ENCODE data around the gene LIMCH1.

The LIMCH1 gene

DNA sequence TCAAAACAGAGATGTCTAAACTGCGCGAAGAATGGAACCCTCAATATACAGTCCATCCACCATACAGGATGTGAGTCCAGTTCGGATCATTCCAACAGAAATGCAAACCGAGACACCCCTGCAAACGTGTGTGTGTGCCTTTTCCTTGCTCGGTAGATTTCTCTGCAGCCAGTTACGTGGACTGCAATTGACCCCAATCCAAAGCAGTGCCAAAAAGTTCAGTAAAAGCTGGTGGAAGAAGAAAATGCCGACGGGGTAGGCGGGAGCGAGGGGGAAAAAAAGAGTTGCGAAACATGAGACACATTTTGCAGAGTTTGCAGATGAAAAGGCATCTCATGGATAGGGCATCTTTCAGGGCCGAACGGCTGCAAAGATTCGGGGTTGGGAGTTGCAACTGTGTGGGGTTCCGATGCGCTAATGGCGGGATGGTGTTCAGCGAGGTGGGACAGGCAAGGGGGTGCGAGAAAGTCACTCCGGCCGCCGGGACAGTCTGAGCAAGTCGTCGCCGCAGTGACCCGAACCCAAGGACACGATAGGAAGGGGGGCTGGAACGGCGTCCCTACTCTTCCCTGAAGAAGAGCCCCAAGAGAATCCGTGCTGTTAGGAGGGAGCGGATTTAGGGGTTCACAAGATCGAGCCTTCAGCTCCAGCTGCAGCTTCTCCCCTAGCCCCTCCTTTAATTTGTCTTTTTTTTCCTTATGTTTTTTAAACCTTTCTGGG lies 206.8 kb downstream of the LIMCH1 start:
- no peak for DNase-seq

DNA sequence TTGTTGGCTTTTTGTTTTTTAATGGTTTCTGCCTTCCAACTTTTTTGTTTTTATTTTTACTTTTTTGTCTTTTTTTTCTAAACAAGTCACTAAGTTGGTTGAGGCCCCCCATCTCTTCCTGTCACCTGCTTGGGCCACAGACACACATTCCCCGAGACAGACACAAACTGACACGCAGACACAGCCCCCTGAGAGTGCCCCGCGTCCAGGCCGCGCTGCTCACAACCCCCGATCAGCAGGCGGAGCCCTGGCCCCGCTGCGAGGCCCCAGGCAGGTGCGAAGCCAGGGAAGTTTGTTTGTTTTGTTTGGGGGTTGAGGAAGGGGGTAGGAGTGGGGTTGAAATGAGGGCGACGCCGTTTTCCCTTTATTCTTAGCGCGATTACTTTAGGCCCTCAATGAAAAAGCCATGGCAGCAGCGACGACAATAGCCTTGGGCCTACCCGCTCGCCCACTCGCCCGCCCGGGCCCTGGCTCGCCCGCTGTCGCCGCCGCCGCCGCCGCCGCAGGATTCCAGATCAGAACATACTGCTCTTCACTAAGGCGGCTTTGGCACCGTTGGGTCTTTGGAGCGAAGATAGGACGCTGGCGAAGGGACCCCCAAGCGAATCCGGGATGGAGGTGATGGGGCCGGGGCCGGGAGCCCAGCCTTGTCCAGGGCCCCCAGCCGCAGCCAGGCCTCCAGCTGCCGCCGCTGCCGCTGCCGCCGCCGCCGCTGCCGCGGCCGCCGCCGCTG lies 207.5 kb downstream of the LIMCH1 start:
- no peak for DNase-seq

DNA sequence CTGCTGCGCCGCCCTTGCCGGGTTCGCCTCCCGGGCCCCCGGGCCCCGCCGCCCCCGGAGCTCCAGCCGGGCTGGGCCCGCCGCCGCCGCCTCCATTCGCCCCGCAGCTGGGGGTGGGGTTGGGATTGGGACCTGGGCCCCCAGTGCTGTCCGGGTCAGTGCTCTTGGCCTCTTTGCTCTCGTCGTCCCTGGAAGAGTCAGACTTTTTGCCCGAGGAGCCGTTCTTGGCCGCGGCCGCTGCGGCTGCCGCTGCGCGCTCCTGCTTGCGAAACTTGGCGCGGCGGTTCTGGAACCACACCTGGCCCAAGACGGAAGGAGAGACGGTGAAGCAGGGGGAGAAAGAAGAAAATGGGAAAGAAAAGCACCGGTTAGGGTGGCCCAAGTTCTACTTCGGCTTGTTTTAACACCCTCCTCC lies 208.1 kb downstream of the LIMCH1 start:
- no peak for DNase-seq

DNA sequence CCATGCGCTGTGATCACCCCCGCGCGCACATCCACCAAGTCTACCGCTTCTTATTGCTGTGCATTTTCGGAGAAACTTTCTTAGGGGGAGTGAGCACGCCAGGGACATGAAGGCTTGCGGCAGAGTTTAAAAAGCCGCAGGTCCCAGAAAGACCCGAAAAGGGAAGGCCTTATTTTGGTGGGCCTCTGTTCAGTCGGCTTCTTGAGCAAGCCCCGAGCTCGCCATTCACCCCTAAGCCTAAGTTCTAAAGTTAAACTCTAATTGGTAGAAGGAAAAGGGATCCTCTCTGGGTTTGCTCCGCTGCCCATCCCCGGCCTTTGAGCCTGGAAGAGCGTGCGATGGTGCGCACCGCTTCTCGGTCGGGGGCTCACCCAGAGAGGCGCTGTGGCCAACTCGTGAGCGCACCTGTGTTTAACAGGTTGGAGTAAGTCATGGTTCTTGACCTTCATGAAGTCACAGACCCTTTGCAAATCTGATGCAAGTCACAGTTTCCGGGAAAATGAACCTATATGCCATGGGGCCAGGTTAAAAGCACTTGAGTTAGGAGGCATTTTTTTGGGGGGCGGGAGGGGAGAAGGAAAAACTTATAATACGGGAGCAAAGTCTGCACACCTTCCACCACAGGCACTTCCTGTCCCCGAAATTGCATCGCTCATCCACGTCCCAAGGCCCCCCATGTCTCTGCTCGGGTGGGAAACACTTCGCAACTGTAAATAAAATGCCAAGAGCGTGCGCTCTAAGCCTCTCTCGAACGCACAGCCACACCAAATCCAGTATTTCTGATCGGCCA lies 208.7 kb downstream of the LIMCH1 start:
- no peak for DNase-seq

DNA sequence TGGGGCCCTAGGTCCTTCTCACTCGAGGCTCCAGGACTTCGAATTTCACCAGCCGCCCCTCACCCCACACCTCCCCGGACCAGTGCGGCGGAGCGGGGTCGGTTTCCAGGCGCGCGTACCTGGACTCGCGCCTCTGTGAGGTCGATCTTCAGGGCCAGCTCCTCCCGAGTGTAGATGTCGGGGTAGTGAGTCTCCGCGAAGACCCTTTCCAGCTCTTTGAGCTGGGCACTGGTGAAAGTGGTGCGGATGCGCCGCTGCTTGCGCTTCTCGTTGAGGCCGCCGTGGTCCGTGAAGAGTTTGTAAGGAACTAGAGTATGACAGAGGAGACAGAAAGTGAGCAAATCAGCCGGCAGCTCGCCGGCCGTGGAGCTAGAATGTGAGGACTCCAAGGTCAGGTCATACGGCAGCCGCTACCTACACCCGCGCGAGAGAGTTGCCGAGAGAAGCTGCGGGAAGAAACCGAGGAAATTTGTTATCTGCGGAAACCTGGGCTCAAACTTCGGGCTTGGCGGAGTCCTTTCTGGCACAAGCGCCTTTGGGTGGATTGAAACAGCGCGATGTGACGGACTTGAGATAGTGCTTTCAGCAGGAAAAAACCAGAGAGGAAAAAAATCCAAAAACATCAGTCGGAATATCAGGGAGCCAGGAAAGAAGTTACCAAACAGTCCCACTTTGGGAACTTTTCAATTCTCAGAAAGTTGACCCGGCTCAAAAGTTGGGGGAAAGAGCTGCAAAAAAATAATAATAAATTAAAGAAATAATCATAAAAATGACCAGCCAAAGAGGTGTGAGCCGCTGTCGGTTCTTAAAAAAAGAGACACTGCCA lies 209.5 kb downstream of the LIMCH1 start:
- DNase-seq, result no peak

DNA sequence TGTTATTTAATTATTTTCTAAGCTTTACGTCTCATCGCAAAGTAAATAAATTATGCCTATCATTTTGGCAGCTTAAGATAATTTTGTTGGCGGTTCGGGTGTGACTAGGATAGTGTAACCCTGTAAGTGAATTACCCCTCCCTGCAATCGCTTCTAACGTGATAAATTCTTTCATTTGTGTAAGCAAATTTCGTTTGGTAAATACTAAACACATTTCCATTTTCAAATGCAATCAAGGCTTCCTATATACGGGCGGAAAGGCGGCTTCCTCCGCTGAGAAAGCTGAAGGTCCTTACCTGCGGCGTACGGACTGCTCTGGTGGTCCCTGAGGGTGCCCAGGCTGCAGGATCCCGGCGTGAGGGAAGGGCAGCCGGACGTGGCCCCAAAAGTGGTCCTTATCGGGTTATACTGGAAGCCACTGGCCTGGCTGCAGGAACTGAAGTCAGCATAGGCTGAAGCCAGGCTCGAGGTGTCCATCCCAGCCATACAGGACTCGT lies 210.2 kb downstream of the LIMCH1 start:
- DNase-seq, result no peak

DNA sequence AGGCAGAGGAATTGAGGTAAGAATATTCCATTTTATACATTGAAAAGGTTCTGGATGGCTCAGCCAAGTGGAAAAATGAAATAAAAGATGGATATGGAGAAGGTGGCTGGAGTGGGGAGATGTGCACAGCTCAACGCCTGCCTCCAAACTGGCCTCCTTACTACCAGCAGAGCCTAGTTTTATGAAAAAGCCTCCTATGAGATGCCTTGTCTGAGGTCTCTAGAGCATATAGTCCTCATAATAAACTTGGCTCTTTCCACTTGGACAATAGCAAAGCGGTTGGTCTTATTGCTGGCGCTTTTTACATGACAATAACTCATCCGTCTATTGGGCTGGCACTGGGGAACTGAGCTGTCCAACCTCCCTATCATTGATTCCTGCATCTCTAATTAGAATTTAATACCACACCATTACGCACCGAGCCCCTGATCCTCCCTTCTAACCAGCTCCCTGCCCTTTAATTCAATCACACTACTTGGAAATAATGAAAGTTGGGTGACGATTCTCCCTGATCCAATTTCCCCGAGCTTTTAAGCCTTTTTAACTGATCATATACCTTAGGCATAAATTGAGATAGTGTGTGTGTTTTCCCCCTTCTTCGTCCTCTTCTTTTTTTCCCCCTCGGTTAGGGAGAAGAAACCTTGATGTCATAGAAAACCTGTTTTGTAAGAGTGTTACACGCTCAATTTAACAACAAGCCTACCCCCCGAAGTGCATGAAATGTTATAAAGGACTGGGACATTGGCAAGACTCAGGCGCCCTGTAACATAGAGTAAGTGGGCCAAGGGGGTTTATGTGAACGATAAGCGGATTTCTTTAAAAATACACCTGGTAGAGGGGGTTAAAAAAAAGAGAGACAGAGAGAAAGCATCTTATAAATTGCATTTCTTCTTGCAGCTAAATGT lies 210.9 kb downstream of the LIMCH1 start, which contains the start of gene PHOX2B:
Gene PHOX2B, minus strand, starts transcription at position 155 of the 905 bp plus-strand sequence. Its CDS starts 115 bp downstream, at position 40.
- DNase-seq, result no peak

DNA sequence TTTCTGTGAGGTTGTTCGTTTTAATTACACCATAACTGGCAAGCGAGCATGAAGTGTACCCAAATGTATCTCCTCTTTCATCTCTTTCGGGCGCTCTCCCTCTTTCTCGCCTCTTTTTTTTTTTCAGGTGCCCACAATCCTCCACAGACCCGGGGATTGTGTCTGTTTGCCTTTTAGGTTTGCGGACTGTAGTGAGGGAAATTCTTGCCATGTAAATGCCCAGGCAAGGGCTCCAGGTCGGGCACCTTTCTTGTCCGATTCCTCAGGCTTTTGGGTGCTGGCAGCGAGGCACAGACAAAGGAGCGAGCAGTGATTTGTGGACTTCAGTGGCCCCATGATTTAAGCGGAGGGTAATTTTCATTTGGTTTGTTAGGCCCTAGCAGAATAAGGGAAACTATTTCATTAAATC lies 211.7 kb downstream of the LIMCH1 start:
- no peak for DNase-seq

Measured in activated CD4-positive, alpha-beta T cell treated with anti-CD3 and anti-CD28 coated beads, Interleukin-2, amount 50 U/mL, for 1 hour (primary cell).